ENCODE measurements around the gene C4A.
"Not testable (repeated sequence)": the region's sequence is repeated elsewhere in the genome, so short reads cannot be mapped to it uniquely, and the experiment has no call there.

DNA sequence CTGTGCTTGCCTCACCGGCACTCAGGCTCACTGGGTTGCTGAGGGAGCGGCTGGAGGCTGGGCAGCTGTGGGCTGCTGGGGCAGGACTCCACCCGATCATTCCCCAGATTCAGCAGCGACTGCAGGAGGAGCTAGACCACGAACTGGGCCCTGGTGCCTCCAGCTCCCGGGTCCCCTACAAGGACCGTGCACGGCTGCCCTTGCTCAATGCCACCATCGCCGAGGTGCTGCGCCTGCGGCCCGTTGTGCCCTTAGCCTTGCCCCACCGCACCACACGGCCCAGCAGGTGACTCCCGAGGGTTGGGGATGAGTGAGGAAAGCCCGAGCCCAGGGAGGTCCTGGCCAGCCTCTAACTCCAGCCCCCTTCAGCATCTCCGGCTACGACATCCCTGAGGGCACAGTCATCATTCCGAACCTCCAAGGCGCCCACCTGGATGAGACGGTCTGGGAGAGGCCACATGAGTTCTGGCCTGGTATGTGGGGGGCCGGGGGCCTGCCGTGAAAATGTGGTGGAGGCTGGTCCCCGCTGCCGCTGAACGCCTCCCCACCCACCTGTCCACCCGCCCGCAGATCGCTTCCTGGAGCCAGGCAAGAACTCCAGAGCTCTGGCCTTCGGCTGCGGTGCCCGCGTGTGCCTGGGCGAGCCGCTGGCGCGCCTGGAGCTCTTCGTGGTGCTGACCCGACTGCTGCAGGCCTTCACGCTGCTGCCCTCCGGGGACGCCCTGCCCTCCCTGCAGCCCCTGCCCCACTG, 58.6 kb downstream of the C4A start:
- TF ChIP-seq, protein P1, sequence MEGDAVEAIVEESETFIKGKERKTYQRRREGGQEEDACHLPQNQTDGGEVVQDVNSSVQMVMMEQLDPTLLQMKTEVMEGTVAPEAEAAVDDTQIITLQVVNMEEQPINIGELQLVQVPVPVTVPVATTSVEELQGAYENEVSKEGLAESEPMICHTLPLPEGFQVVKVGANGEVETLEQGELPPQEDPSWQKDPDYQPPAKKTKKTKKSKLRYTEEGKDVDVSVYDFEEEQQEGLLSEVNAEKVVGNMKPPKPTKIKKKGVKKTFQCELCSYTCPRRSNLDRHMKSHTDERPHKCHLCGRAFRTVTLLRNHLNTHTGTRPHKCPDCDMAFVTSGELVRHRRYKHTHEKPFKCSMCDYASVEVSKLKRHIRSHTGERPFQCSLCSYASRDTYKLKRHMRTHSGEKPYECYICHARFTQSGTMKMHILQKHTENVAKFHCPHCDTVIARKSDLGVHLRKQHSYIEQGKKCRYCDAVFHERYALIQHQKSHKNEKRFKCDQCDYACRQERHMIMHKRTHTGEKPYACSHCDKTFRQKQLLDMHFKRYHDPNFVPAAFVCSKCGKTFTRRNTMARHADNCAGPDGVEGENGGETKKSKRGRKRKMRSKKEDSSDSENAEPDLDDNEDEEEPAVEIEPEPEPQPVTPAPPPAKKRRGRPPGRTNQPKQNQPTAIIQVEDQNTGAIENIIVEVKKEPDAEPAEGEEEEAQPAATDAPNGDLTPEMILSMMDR (IDR thresholded peaks at IDR 0.05 in 2 of 3, conservative IDR thresholded peaks at IDR 0.05 in 1 of 3; ENCODE audit: control insufficient read depth in 2 of 3, extremely low read depth in 1 of 3, insufficient read depth in 1 of 3, low read depth in 3 of 3, low read length in 3 of 3): not testable (repeated sequence)
- not testable (repeated sequence) for TF ChIP-seq ZZZ3 (IDR thresholded peaks at IDR 0.05; ENCODE audit: control insufficient read depth, insufficient read length, low read depth); IKZF1 (conservative IDR thresholded peaks at IDR 0.05); TAF1 (IDR thresholded peaks at IDR 0.05; ENCODE audit: borderline replicate concordance, low read depth, low read length); NRF1 (conservative IDR thresholded peaks at IDR 0.05; ENCODE audit: low read depth, low read length); CREM (IDR thresholded peaks at IDR 0.05; ENCODE audit: low read depth); SPI1 (IDR thresholded peaks at IDR 0.05; ENCODE audit: borderline replicate concordance, insufficient read depth, low read depth, low read length); MAX (IDR thresholded peaks at IDR 0.05; ENCODE audit: low read depth, low read length); EZH2 (IDR thresholded peaks at IDR 0.05; ENCODE audit: borderline replicate concordance, control insufficient read depth, low read depth, low read length); EP300 (IDR thresholded peaks at IDR 0.05; ENCODE audit: borderline replicate concordance in 1 of 2, control insufficient read depth in 1 of 2, low read depth in 2 of 2, low read length in 2 of 2); JUND (IDR thresholded peaks at IDR 0.05; ENCODE audit: low read depth, low read length); YY1 (IDR thresholded peaks at IDR 0.05; ENCODE audit: low read depth, low read length)
- TF ChIP-seq, protein P2, sequence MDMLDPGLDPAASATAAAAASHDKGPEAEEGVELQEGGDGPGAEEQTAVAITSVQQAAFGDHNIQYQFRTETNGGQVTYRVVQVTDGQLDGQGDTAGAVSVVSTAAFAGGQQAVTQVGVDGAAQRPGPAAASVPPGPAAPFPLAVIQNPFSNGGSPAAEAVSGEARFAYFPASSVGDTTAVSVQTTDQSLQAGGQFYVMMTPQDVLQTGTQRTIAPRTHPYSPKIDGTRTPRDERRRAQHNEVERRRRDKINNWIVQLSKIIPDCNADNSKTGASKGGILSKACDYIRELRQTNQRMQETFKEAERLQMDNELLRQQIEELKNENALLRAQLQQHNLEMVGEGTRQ (IDR thresholded peaks at IDR 0.05; ENCODE audit: borderline replicate concordance, low read depth, low read length): not testable (repeated sequence)
- TF ChIP-seq, protein P3, sequence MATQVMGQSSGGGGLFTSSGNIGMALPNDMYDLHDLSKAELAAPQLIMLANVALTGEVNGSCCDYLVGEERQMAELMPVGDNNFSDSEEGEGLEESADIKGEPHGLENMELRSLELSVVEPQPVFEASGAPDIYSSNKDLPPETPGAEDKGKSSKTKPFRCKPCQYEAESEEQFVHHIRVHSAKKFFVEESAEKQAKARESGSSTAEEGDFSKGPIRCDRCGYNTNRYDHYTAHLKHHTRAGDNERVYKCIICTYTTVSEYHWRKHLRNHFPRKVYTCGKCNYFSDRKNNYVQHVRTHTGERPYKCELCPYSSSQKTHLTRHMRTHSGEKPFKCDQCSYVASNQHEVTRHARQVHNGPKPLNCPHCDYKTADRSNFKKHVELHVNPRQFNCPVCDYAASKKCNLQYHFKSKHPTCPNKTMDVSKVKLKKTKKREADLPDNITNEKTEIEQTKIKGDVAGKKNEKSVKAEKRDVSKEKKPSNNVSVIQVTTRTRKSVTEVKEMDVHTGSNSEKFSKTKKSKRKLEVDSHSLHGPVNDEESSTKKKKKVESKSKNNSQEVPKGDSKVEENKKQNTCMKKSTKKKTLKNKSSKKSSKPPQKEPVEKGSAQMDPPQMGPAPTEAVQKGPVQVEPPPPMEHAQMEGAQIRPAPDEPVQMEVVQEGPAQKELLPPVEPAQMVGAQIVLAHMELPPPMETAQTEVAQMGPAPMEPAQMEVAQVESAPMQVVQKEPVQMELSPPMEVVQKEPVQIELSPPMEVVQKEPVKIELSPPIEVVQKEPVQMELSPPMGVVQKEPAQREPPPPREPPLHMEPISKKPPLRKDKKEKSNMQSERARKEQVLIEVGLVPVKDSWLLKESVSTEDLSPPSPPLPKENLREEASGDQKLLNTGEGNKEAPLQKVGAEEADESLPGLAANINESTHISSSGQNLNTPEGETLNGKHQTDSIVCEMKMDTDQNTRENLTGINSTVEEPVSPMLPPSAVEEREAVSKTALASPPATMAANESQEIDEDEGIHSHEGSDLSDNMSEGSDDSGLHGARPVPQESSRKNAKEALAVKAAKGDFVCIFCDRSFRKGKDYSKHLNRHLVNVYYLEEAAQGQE (IDR thresholded peaks at IDR 0.05; ENCODE audit: low read depth, low read length): not testable (repeated sequence)

Measured in GM12878 (cell line).